NOMO-1 (cell line): Measurements from ENCODE around the gene CFAP119.

Experiments
- DNase-seq, 2 experiments: peaks; one replicate each; lab custom pipeline; 2025; ENCODE audit not compliant: unreplicated experiment in 2 of 2; lab: John Stamatoyannopoulos, UW

The CFAP119 gene

GRCh38 chr16:30782486-30783279 is 20.8 kb upstream of the CFAP119 start:
- DNase-seq: no peak

GRCh38 chr16:30780549-30780948 is 18.7 kb upstream of the CFAP119 start:
- peak in 1 of 2 experiments; percentile 38 for DNase-seq

- DNase-seq: no peak
These were observed 18.2 kb upstream of the CFAP119 start for GRCh38 chr16:30780021-30780420.

GRCh38 chr16:30779596-30779995 is 17.7 kb upstream of the CFAP119 start:
- DNase-seq: no peak

GRCh38 chr16:30778549-30779244 is 16.8 kb upstream of the CFAP119 start:
- no peak for DNase-seq

GRCh38 chr16:30777591-30778297 is 15.9 kb upstream of the CFAP119 start:
- DNase-seq: no peak

GRCh38 chr16:30775392-30776188 is 13.7 kb upstream of the CFAP119 start:
- peak; percentile 61 to 71 for DNase-seq

GRCh38 chr16:30775131-30775391 is 13.2 kb upstream of the CFAP119 start:
- DNase-seq: no peak

- DNase-seq: no peak
These were observed 12.7 kb upstream of the CFAP119 start for GRCh38 chr16:30774367-30775130.

- no peak for DNase-seq
These were observed 12.0 kb upstream of the CFAP119 start for GRCh38 chr16:30773826-30774225.

GRCh38 chr16:30771726-30772125 is 9.9 kb upstream of the CFAP119 start:
- no peak for DNase-seq

GRCh38 chr16:30769379-30770089 is 7.7 kb upstream of the CFAP119 start:
- DNase-seq: no peak

GRCh38 chr16:30768583-30769181 is 6.8 kb upstream of the CFAP119 start:
- no peak for DNase-seq

- no peak for DNase-seq
These were observed 6.1 kb upstream of the CFAP119 start for GRCh38 chr16:30767767-30768465.

- DNase-seq: no peak
These were observed 5.0 kb upstream of the CFAP119 start for GRCh38 chr16:30766933-30767284.

GRCh38 chr16:30766206-30766932 is 4.5 kb upstream of the CFAP119 start:
- DNase-seq: no peak

GRCh38 chr16:30764816-30765465 is 3.1 kb upstream of the CFAP119 start:
- DNase-seq: no peak

GRCh38 chr16:30764086-30764485 is 2.2 kb upstream of the CFAP119 start:
- DNase-seq: no peak
